Astrocyte of the spinal cord (primary cell): ENCODE measurements around the gene PACSIN1.

ENCODE experiments used
- DNase-seq: peaks from one replicate; pipeline ENCODE4 v3.0.0; 2011; ENCODE audit warnings: low read depth, low spot score
- H3K4me3 ChIP-seq: 2 replicates; pipeline ENCODE4 v1.5.1; 2011; ENCODE audit warnings: low read depth, mild to moderate bottlenecking, low read length, moderate library complexity
- CTCF ChIP-seq: IDR thresholded peaks from 2 replicates; pipeline ENCODE4 v1.5.1; 2012; ENCODE audit warnings: low read depth, mild to moderate bottlenecking, low read length, inconsistent platforms
- in situ Hi-C: cut with HindIII; loops from 2 replicates; pipeline ENCODE4 v1.10.0; 2017; ENCODE audit warnings: low sequenced_read_pairs

The PACSIN1 gene

DNA sequence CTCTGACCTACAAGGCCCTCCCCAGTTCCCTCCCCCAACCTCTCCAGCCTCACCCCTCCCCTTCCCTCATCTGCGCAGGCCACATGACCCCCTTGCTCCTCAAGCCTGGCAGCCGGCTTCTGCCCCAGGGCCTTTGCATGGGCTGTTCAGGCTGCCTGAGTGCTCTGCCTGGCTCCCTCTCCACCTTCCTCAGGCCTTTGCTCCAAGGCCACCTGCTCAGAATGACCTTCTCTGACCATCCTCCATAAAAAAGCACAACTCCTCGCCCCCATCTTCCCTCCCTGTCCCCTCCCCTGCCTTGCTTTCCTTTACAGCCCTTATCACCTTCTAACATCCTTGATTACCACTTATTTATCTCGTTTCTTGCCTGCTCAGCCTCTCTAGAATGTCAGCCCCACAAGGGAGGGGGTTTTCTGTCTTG lies 51.6 kb downstream of the PACSIN1 start:
- no peak for DNase-seq
- in situ Hi-C loops: no loop called here
- TF ChIP-seq CTCF: no peak
- H3K4me3 ChIP-seq: no peak overlapping the region

DNA sequence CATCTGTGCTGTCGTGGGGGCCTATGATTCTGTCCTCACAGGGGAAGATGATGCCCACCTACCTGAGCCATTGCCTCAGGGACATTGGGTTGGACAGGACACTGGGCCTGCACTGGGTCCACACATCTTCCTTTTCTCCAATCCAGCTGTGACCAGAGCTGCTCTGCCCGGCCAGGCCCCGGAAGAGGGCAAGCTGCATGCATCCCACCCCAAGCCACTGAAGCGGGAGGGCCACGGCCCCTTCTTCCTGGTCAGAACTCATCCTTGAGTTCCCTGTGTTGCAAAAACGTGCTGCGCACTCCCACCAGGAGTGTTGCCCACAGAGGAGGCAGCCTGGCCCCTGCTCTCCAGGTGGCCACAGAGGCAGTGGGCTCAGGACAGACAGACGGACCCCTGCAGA lies 52.1 kb downstream of the PACSIN1 start:
- TF ChIP-seq CTCF: no peak
- no peak for DNase-seq
- in situ Hi-C loops: no loop called here
- no peak overlapping the region for H3K4me3 ChIP-seq

DNA sequence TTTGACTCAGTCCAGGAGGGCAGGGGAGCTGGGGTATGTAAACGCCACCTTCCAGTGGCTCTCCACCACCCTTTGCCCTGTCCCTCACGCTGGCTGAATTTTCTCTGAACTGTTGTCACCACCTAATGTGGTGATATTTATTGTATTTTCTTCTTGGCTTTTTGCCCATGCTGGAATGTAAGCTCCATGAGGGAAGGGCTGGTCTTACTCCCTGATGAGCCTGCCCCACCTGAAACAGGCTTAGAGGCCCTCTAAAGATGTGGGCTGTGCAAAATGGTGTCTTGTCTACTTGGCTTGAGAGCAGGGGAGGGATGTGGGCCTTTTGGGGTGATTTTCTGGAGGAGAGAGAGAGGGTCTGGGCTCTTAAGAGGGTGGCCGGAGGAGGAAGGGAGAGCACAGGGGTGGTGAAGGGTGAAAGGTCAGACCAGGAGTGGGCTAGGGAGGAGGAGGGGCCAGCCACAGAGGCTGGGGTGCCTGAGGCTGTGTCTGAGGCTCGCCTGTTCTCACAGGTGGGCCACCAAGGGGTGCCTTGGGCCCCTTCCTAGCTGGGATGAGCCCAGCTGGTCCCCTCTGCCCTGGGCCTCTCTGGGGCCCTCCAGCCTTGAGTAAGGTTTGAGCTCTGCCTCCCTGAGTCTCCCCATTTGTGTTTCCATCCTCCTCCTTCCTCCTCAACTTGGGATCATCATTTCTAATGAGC lies 52.9 kb downstream of the PACSIN1 start:
- H3K4me3 ChIP-seq: no peak overlapping the region
- DNase-seq: no peak
- in situ Hi-C loops: no loop called here
- TF ChIP-seq CTCF: no peak

GRCh38 chr6:34519971-34520644 lies 54.2 kb downstream of the PACSIN1 start:
- in situ Hi-C loops: no loop called here
- no peak for DNase-seq
- no peak overlapping the region for H3K4me3 ChIP-seq
- no peak for TF ChIP-seq CTCF

GRCh38 chr6:34520645-34521462 lies 55.0 kb downstream of the PACSIN1 start:
- no peak overlapping the region for H3K4me3 ChIP-seq
- in situ Hi-C loops: no loop called here
- no peak for TF ChIP-seq CTCF
- no peak for DNase-seq

DNA sequence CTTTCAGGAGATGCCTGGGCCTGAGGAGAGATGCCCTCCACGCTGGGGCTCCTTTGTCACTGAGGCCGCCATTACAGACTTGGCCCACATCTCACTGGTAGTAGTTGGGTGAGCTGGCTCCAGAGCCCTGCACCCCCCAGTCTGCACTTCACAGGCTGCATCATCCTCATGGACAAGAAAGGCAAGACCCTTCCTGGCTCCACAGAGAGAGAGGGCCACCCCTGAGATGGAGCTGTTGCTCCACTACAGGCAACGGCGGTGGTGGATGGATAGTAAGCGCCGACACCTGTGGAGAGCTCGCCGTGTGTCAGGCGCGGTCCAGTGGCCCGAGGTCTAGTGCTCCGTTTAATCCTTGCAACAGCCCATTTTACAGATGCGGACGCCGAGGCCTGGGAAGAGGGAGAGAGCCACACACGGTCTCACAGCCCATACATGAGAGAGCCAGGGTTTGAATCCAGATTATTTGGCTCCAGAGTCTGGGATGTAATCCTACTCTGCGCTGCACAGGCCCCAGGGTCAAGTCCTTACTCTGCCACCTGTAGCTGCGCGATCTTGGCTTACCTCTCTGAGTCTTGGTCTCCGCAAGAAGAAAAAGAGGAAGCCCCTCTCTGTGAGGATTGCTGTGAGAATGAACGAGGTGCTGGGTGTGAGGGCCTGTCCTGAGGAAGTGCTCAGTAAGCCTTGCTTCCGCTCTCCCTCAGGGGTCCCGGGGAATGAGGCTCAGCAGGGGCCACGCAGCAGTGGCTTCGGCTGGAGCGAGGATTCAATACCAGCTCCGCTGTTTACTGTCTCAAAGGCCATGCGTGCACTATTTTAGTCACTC lies 55.8 kb downstream of the PACSIN1 start:
- DNase-seq: no peak
- in situ Hi-C loops: no loop called here
- TF ChIP-seq CTCF: no peak
- no peak overlapping the region for H3K4me3 ChIP-seq
